HCT116 (cell line): ENCODE results near the gene LFNG.

Experiments used
- CEBPB ChIP-seq: IDR thresholded peaks from 2 replicates; pipeline ENCODE4 v1.6.1; 2012; ENCODE audit warnings: low read depth
- CTCF ChIP-seq, 3 experiments: fragments of 200-600 bp in 1 of 3; sonication (generic) in 1 of 3; IDR thresholded peaks in 2 of 3; conservative IDR thresholded peaks in 1 of 3; 2 replicates each; pipeline ENCODE4 v1.5.1; 2012 to 2017; ENCODE audit warnings: low read depth in 2 of 3, low read length in 2 of 3, antibody characterized with exemption in 1 of 3, borderline replicate concordance in 1 of 3, control low read depth in 1 of 3, mild to moderate bottlenecking in 1 of 3, mixed read lengths in 1 of 3, mixed run types in 1 of 3, moderate library complexity in 1 of 3; ENCODE audit not compliant: insufficient read depth in 1 of 3
- ELF1 ChIP-seq: IDR thresholded peaks from 2 replicates; pipeline ENCODE4 v1.6.1; 2012; ENCODE audit warnings: low read depth, borderline replicate concordance
- EZH2 ChIP-seq: fragments of 200-600 bp; sonication (generic); IDR thresholded peaks from 2 replicates; pipeline ENCODE4 v1.6.1; 2017; ENCODE audit warnings: antibody characterized with exemption, mixed run types
- POLR2A ChIP-seq: IDR thresholded peaks from 2 replicates; pipeline ENCODE4 v1.7.0; 2011; ENCODE audit warnings: borderline replicate concordance; ENCODE audit not compliant: insufficient read depth, insufficient read length; ENCODE audit errors: extremely low read depth
- POLR2AphosphoS5 ChIP-seq: IDR thresholded peaks from 2 replicates; pipeline ENCODE4 v1.6.1; 2011; ENCODE audit warnings: mild to moderate bottlenecking, low read depth, low read length, moderate library complexity
- RAD21 ChIP-seq: IDR thresholded peaks from 2 replicates; pipeline ENCODE4 v1.6.1; 2012; ENCODE audit warnings: low read depth, mild to moderate bottlenecking
- REST ChIP-seq: IDR thresholded peaks from 2 replicates; pipeline ENCODE4 v1.6.1; 2012; ENCODE audit warnings: low read depth
- SP1 ChIP-seq: IDR thresholded peaks from 2 replicates; pipeline ENCODE4 v1.6.1; 2012; ENCODE audit warnings: low read depth
- SRF ChIP-seq: IDR thresholded peaks from 2 replicates; pipeline ENCODE4 v1.6.1; 2012; ENCODE audit warnings: low read depth

- TF ChIP-seq ELF1, result no peak
- TF ChIP-seq RAD21, result no peak
- no peak for TF ChIP-seq POLR2A
- no peak for TF ChIP-seq POLR2AphosphoS5
- no peak for TF ChIP-seq EZH2
- no peak for TF ChIP-seq CTCF (IDR thresholded peaks at IDR 0.05 in 2 of 3, conservative IDR thresholded peaks at IDR 0.05 in 1 of 3; ENCODE audit: borderline replicate concordance in 1 of 3, insufficient read depth in 1 of 3, low read depth in 2 of 3, low read length in 2 of 3)
- no peak for TF ChIP-seq REST
- TF ChIP-seq SP1, result no peak
- no peak for TF ChIP-seq CEBPB
- no peak for TF ChIP-seq SRF
Observed at GRCh38 chr7:2564970-2565540, 45.5 kb downstream of the LFNG start.
